Heart left ventricle (tissue), 16 donors: Measurements from ENCODE around the gene SIGLEC1. TPM values are rescaled to one million over a fixed set of nuclear protein-coding genes. Genes with fewer than 3 reads are reported as not detected.

Experiments used
- ATAC-seq, 4 donors: fragments of 200-7000 bp; cut with Tn5 transposase; one replicate each; pipeline ENCODE4 v1.9.1; 2020 to 2022; ENCODE audit warnings: moderate library complexity in 4 of 4, mild to moderate bottlenecking in 3 of 4, moderate number of reproducible peaks in 1 of 4
- DNase-seq, 5 donors: peaks; one replicate each; pipeline ENCODE4 v3.0.0-alpha.2; 2020
- H3K27ac ChIP-seq, 12 donors: fragments of 200-600 bp; sonication (generic) in 4 of 12; one replicate each; pipeline versions ENCODE4 v1.5.0 to v1.8.0; 2016 to 2022; ENCODE audit warnings: mild to moderate bottlenecking in 2 of 12
- H3K27me3 ChIP-seq, 9 donors: fragments of 200-600 bp; sonication (generic) in 2 of 9; one replicate each; pipeline versions ENCODE4 v1.5.1 to v1.8.0; 2016 to 2022; ENCODE audit warnings: mild to moderate bottlenecking in 3 of 9
- H3K36me3 ChIP-seq, 9 donors: fragments of 200-600 bp; sonication (generic) in 2 of 9; one replicate each; pipeline versions ENCODE4 v1.5.0 to v1.8.0; 2018 to 2022; ENCODE audit warnings: mild to moderate bottlenecking in 2 of 9
- H3K4me1 ChIP-seq, 12 donors: fragments of 200-600 bp; sonication (generic) in 4 of 12; one replicate each; pipeline versions ENCODE4 v1.5.0 to v1.8.0; 2016 to 2022; ENCODE audit warnings: mild to moderate bottlenecking in 3 of 12
- H3K4me3 ChIP-seq, 12 donors: fragments of 200-600 bp; sonication (generic) in 4 of 12; one replicate each; pipeline versions ENCODE4 v1.5.0 to v1.8.0; 2017 to 2022; ENCODE audit warnings: mild to moderate bottlenecking in 9 of 12, moderate library complexity in 4 of 12
- H3K9me3 ChIP-seq, 12 donors: fragments of 200-600 bp; sonication (generic) in 4 of 12; one replicate each; pipeline versions ENCODE4 v1.5.0 to v1.8.0; 2016 to 2022; ENCODE audit warnings: mild to moderate bottlenecking in 1 of 12
- CTCF ChIP-seq, 12 donors: fragments of 200-600 bp; sonication (generic) in 4 of 12; IDR thresholded peaks; one replicate each; pipeline versions ENCODE4 v1.5.0 to v1.8.0; 2018 to 2022; ENCODE audit warnings: antibody characterized with exemption in 12 of 12, mild to moderate bottlenecking in 5 of 12
- POLR2A ChIP-seq, 2 donors: fragments of 450-650 bp; IDR thresholded peaks; one replicate each; pipeline ENCODE4 v1.6.1; 2017; ENCODE audit warnings: antibody characterized with exemption in 2 of 2, mild to moderate bottlenecking in 2 of 2, moderate library complexity in 2 of 2
- WGBS, 4 donors: extraction: QIAGEN DNeasy Blood & Tissue Kit in 2 of 4; methylation state at CpG; one replicate each; pipeline versions ENCODE4 v1.1.5 to v1.1.7; 2013 to 2018; 5-methylcytosine and 5-hydroxymethylcytosine counted together
- intact Hi-C, 10 donors: fragments of 100-400 bp; cut with DNase I; formaldehyde crosslinking; loops; one replicate each; pipeline versions ENCODE4 v1.11.1 to v1.14.2; 2022
- polyA plus RNA-seq, 2 donors: library from polyadenylated mRNA; stranded (reverse); fragments of 200-250 nt; gene quantifications; one replicate each; pipeline ENCODE4 v1.2.3, GENCODE V29; 2013
- total RNA-seq, 9 donors: library from RNA; depleted of rRNA in 2 of 9; stranded (reverse); fragments of >200 nt in 2 of 9; fragmentation: NEBNext Ultra II Directional in 3 of 9; extraction: Animal tissue kit (Norgen Biotek cat#: 25700) in 3 of 9; gene quantifications; one replicate each; pipeline versions ENCODE4 v1.1.0 to v1.2.4, GENCODE V29; 2016 to 2023
- donor health status: ischemic (EF 13 %, LVEDD 7.1; RV severe dilation, severe dysfunction).
- donor health status: healthy with polysubstance abuse.
- donor health status: DM: no; HTN: yes; CAD: no.
- donor health status: DM: no; HTN: no; CAD: no.
- donor health status: ischemic (EF 25% LVEDD 6.9; RV normal size, moderate dysfunction).
- donor health status: ischemic (EF 25% LVEDD 5.7; RV mildly dilated, moderate dysfunction).
- donor health status: healthy.
- donor health status: DM: yes; HTN: yes; CAD: no.
- donor health status: ischemic (EF 35%, LVEDD 5.7; RV mildly dilated, moderate dysfunction).
- donor health status: nonischemic (EF 11% LVEDD 7.7; RV severe dilation, severe dysfunction).
- donor health status: DM: yes; HTN: yes; CAD: no.
- donor health status: PGD.
- donor health status: ischemic (EF 29% LVEDD 5.4; RV normal size, mild dysfunction).
- donor health status: nonischemic (EF 23%, LVEDD 6.1; RV moderate dilation, normal function).

SIGLEC1 gene
- total and polyA plus RNA-seq, 11 donors: 1.5 to 51.9 (median 5.7) TPM

DNA sequence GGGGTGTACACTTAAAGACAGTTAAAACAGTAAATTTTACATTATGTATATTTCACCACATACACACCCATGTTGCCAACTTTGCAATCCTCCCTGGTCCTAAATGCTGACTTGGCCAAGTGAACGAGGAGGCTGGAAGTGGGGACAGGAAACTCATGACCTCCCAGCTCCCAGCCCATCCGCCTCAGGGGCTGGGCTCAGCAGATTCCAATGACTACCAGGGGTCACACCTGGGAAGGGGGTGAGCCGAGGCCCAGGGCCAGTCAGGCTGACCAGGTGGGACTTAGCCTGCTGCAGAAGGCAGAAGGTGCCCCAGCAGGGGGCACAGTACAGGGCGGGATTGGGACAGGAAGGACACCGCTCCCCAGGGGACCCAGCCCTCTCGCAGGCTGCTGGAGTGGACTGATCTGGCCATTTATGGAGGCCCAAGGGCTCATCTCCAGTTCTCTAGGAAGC lies 2.4 kb downstream of the SIGLEC1 start:
- intact Hi-C loops: loop anchor here in 7 of 10 donors (1.0 to 10.0 kb wide), 10 partner anchors 31 to 375 kb away; partner anchors contain the start of gene ADISSP (in 1 of the 7)
- WGBS, 4 donors: 42 to 59% (median 48%) methylated on average over 4 to 6 of the region's 6 CpGs
- Histone ChIP-seq H3K27ac (peak overlapping the region in 7 of 12 donors; percentile 13 to 79 (median 30)), H3K27me3 (no peaks in the 10 kb centered on the region), H3K9me3 (no peaks in the 10 kb centered on the region), H3K4me1 (peaks cover 0 to 40% (median 11%) of the 10 kb centered on the region in 12 donors), H3K36me3 (peaks cover 0 to 17% (median 0%) of the 10 kb centered on the region in 9 donors), H3K4me3 (peak overlapping the region in 5 of 12 donors; percentile 4 to 50 (median 25))
- ATAC-seq (peak in 3 of 4 donors; percentile 28 to 38 (median 34)), DNase-seq (peak in 3 of 5 donors; percentile 39 to 75 (median 53))
- TF ChIP-seq CTCF (IDR thresholded peaks at IDR 0.05) (no peak), POLR2A (IDR thresholded peaks at IDR 0.05) (no peak)

- H3K27ac ChIP-seq: no peak overlapping the region
- TF ChIP-seq POLR2A (IDR thresholded peaks at IDR 0.05) (no peak), CTCF (IDR thresholded peaks at IDR 0.05) (no peak)
Observed at GRCh38 chr20:3707508-3707899, 4.9 kb downstream of the SIGLEC1 start.

GRCh38 chr20:3706774-3707507 lies 5.5 kb downstream of the SIGLEC1 start:
- peak in 3 of 5 donors; percentile 55 to 63 (median 56) for DNase-seq
- Histone ChIP-seq H3K36me3 (peaks cover 0 to 34% (median 0%) of the 10 kb centered on the region in 9 donors), H3K27me3 (no peaks in the 10 kb centered on the region), H3K9me3 (no peaks in the 10 kb centered on the region), H3K4me1 (peaks cover 0 to 18% (median 11%) of the 10 kb centered on the region in 12 donors), H3K27ac (no peak overlapping the region), H3K4me3 (no peak overlapping the region)
- peak in 3 of 4 donors; percentile 38 to 73 (median 62) for ATAC-seq
- intact Hi-C loops: loop anchor here in 1 of 10 donors (10.0 kb wide), 1 partner anchor 142 kb away; no protein-coding TSS in a partner anchor
- TF ChIP-seq POLR2A (IDR thresholded peaks at IDR 0.05) (no peak), CTCF (IDR thresholded peaks at IDR 0.05) (no peak)
- WGBS, 4 donors: 67 to 88% (median 84%) methylated on average over 6 to 10 of the region's 10 CpGs

More at GRCh38 chr20:3707508-3707899, 4.9 kb downstream of the SIGLEC1 start:
- peaks cover 0 to 33% (median 0%) of the 10 kb centered on the region in 9 donors for H3K36me3 ChIP-seq
- H3K4me1 ChIP-seq: peaks cover 0 to 18% (median 11%) of the 10 kb centered on the region in 12 donors
- intact Hi-C loops: loop anchor here in 1 of 10 donors (10.0 kb wide), 1 partner anchor 143 kb away; no protein-coding TSS in a partner anchor
- no peaks in the 10 kb centered on the region for H3K27me3 ChIP-seq
- DNase-seq (no peak), ATAC-seq (no peak)
- 93 to 98% (median 95%) methylated on average over 3 of the region's 3 CpGs for WGBS, 4 donors
- no peak overlapping the region for H3K4me3 ChIP-seq
- H3K9me3 ChIP-seq: no peaks in the 10 kb centered on the region
